C4-2B (cell line): ENCODE measurements around the gene LIX1.

Source experiments
- ZFX ChIP-seq: fragments of 450-650 bp; IDR thresholded peaks from 2 replicates; pipeline ENCODE4 v1.6.1; 2017
- TF ChIP-seq, protein P1 (sequence below): fragments of 450-650 bp; conservative IDR thresholded peaks from 2 replicates; pipeline ENCODE4 v1.5.1; 2017; ENCODE audit warnings: mild to moderate bottlenecking

DNA sequence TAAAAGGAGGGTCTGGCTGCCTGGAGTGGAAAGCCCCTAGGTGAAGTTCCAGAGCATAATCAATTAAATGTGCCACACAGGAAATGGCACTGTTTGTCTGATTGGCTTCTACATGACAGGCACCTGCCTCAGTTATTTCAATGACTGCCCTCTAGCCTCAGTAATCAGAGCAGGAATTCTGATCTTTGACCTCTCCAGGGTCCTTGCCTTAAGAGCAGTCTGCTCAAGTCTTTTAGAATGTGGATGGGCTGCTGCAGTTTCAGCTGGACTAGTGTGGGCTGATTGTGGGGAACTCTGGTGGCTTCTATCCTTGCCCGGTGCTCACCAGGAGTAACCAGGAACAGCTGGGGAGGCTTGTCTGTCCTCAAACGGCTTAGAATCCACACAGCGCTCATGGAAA lies 98.9 kb downstream of the LIX1 start:
- TF ChIP-seq, protein P1, sequence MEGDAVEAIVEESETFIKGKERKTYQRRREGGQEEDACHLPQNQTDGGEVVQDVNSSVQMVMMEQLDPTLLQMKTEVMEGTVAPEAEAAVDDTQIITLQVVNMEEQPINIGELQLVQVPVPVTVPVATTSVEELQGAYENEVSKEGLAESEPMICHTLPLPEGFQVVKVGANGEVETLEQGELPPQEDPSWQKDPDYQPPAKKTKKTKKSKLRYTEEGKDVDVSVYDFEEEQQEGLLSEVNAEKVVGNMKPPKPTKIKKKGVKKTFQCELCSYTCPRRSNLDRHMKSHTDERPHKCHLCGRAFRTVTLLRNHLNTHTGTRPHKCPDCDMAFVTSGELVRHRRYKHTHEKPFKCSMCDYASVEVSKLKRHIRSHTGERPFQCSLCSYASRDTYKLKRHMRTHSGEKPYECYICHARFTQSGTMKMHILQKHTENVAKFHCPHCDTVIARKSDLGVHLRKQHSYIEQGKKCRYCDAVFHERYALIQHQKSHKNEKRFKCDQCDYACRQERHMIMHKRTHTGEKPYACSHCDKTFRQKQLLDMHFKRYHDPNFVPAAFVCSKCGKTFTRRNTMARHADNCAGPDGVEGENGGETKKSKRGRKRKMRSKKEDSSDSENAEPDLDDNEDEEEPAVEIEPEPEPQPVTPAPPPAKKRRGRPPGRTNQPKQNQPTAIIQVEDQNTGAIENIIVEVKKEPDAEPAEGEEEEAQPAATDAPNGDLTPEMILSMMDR, result no peak
- no peak for TF ChIP-seq ZFX
